BLaER1 (cell line): Measurements from ENCODE around the gene LRRC4B.

ENCODE experiments used
- H3K27ac ChIP-seq: shearing (Covaris generic); formaldehyde crosslinking; 2 replicates; pipeline ENCODE4 v1.8.1; 2022
- H3K27me3 ChIP-seq: shearing (Covaris generic); formaldehyde crosslinking; 2 replicates; pipeline ENCODE4 v1.8.1; 2022
- H3K36me3 ChIP-seq: shearing (Covaris generic); formaldehyde crosslinking; 2 replicates; pipeline ENCODE4 v1.8.1; 2022
- H3K4me1 ChIP-seq: shearing (Covaris generic); formaldehyde crosslinking; 2 replicates; pipeline ENCODE4 v1.8.1; 2022
- H3K4me2 ChIP-seq: shearing (Covaris generic); formaldehyde crosslinking; 2 replicates; pipeline ENCODE4 v1.8.1; 2022
- H3K4me3 ChIP-seq: shearing (Covaris generic); formaldehyde crosslinking; 2 replicates; pipeline ENCODE4 v1.8.1; 2022
- H3K9ac ChIP-seq: shearing (Covaris generic); formaldehyde crosslinking; 2 replicates; pipeline ENCODE4 v1.8.1; 2022
- H3K9me3 ChIP-seq: shearing (Covaris generic); formaldehyde crosslinking; 2 replicates; pipeline ENCODE4 v1.8.1; 2022
- H4K20me1 ChIP-seq: shearing (Covaris generic); formaldehyde crosslinking; 2 replicates; pipeline ENCODE4 v1.8.1; 2022
- Cebpa-rat ChIP-seq: shearing (Covaris generic); IDR thresholded peaks from 2 replicates; pipeline ENCODE4 v1.8.1; 2022

Gene LRRC4B

GRCh38 chr19:50498219-50499056 is 69.8 kb downstream of the LRRC4B start:
- no peaks in the 10 kb centered on the region for H3K9me3 ChIP-seq
- H3K4me2 ChIP-seq = no peak overlapping the region
- TF ChIP-seq Cebpa-rat = no peak
- no peak overlapping the region for H3K27ac ChIP-seq
- peaks cover 29% of the 10 kb centered on the region for H3K4me1 ChIP-seq
- no peaks in the 10 kb centered on the region for H3K36me3 ChIP-seq
- no peak overlapping the region for H3K4me3 ChIP-seq
- peaks cover 3% of the 10 kb centered on the region; the same call in 1 of the 2 replicates for H3K27me3 ChIP-seq
- no peak overlapping the region for H3K9ac ChIP-seq
- no peaks in the 10 kb centered on the region for H4K20me1 ChIP-seq

DNA sequence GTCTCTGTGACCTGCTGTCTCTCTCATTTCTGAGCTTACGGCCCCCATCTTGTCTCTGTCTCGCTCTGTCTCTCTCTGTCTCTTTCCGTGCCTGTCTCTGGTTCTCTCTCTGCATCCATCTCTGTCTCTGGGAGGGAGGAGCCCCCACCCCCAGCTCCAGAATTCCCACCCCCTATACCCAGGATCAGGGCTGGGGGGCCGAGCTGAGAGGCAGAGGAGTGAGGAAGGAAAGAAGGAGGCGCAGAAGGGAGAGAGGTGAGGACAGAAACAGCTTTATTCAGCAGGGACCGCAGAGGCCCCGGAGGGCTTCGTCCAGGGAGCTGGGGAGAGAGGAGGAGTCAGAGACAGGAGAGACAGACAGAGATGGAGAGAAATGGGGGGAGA is 71.2 kb downstream of the LRRC4B start:
- TF ChIP-seq Cebpa-rat = no peak
- H3K4me2 ChIP-seq = no peak overlapping the region
- H3K27me3 ChIP-seq = peaks cover 7% of the 10 kb centered on the region; the same call in 1 of the 2 replicates
- no peak overlapping the region for H3K27ac ChIP-seq
- H3K4me1 ChIP-seq = peaks cover 36% of the 10 kb centered on the region
- H3K4me3 ChIP-seq = no peak overlapping the region
- no peaks in the 10 kb centered on the region for H3K9me3 ChIP-seq
- no peaks in the 10 kb centered on the region for H3K36me3 ChIP-seq
- H4K20me1 ChIP-seq = no peaks in the 10 kb centered on the region
- H3K9ac ChIP-seq = no peak overlapping the region

GRCh38 chr19:50496189-50497021 is 71.8 kb downstream of the LRRC4B start:
- no peaks in the 10 kb centered on the region for H4K20me1 ChIP-seq
- H3K27ac ChIP-seq = no peak overlapping the region
- H3K4me1 ChIP-seq = peaks cover 36% of the 10 kb centered on the region
- H3K9me3 ChIP-seq = no peaks in the 10 kb centered on the region
- H3K4me2 ChIP-seq = no peak overlapping the region
- no peak overlapping the region for H3K9ac ChIP-seq
- no peaks in the 10 kb centered on the region for H3K36me3 ChIP-seq
- TF ChIP-seq Cebpa-rat = no peak
- no peak overlapping the region for H3K4me3 ChIP-seq
- H3K27me3 ChIP-seq = peaks cover 10% of the 10 kb centered on the region; the same call in 1 of the 2 replicates

DNA sequence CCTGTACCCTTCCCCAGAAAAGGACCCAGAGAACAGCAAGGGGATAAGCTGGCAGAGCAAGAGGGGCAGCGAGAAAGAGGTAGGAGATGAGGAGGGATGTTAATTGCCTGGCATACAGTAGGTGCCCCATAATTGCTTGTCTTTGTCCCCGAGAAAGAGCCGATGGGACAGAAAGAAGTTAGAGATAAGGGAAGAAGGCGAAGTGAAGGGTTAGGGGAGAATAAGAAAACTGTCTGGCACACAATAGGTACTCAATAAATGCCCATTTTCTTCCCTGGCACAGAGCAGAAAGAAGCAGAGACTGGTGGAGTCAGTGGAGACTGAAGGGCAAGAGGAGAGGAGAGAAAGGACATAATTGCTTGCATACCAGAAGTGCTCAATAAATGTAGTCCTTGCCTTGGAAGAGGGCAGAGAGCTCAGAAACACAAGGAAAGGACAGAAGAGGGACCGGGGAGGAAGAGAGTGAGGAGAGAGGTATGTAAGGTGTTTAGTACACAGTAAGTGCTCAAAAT is 73.2 kb downstream of the LRRC4B start:
- Histone ChIP-seq H3K27ac (no peak overlapping the region), H4K20me1 (no peaks in the 10 kb centered on the region), H3K27me3 (peaks cover 10% of the 10 kb centered on the region; the same call in 1 of the 2 replicates), H3K36me3 (no peaks in the 10 kb centered on the region), H3K9ac (no peak overlapping the region), H3K4me2 (no peak overlapping the region), H3K4me3 (no peak overlapping the region), H3K4me1 (peaks cover 25% of the 10 kb centered on the region), H3K9me3 (no peaks in the 10 kb centered on the region)
- no peak for TF ChIP-seq Cebpa-rat

DNA sequence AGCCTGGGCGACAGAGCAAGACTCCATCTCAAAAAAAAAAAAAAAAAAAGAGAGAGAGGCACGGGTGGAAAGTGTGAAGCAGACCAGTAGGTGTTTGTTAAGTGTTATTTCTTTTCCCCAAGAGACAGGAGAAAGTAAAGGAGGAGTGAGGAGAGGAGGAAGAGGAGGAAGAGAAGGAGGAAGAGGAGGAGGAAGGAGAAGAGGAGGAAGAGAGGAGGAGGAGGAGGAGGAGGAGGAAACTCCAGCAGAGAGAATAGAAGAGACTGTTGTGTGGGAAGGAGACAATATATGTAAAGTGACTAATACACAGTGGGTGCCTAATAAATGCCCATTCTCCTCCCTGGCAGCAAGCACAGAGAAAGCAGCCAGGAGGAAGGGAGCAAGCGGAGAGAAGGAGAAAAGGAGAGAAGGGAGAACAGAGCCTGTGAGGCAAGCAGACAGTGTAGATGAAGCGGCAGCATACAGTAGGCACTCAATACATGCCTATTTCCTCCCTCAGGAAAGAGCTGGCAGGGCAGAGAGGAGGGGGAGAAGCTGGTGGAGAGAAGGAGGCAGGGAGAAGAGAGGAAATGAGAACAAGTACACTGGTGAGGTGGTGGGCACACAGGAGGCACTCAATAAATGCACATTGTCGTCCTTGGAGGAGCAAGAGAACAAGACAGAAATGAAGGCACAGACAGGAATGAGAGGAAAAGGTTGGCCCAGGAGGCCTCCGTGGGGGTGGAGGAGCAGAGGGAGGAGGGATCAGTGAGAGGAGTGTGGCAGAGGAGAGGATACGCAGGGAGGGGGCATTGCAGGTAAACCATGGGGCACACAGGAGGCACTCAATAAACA is 73.8 kb downstream of the LRRC4B start:
- H3K36me3 ChIP-seq = no peaks in the 10 kb centered on the region
- H3K27me3 ChIP-seq = peaks cover 10% of the 10 kb centered on the region; the same call in 1 of the 2 replicates
- peaks cover 21% of the 10 kb centered on the region for H3K4me1 ChIP-seq
- H4K20me1 ChIP-seq = no peaks in the 10 kb centered on the region
- H3K4me2 ChIP-seq = no peak overlapping the region
- H3K4me3 ChIP-seq = no peak overlapping the region
- H3K9ac ChIP-seq = no peak overlapping the region
- H3K27ac ChIP-seq = no peak overlapping the region
- H3K9me3 ChIP-seq = no peaks in the 10 kb centered on the region
- TF ChIP-seq Cebpa-rat = no peak

DNA sequence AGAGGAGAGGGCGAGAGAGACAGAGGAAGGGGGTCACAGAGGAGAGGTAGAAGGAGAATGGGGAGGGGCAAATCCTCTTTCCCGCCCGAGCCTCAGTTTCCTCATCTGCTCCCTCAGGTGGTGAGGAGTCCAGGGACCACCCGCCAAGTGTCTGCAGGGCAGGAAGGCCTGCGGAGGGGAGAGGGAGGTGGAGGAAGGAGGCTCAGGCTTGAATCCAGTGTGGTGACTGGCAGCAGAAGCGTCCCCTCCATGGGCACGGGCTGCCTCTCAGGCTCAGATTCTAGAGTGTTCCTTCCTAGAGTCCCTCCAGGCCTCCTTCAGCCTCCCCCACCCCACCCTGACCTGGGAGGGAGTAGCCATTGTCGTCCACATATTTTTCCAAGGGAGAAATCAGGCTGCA is 75.1 kb downstream of the LRRC4B start:
- TF ChIP-seq Cebpa-rat = no peak
- Histone ChIP-seq H3K4me2 (no peak overlapping the region), H3K4me3 (no peak overlapping the region), H3K9me3 (no peaks in the 10 kb centered on the region), H3K4me1 (peaks cover 28% of the 10 kb centered on the region), H3K27me3 (peaks cover 10% of the 10 kb centered on the region; the same call in 1 of the 2 replicates), H4K20me1 (no peaks in the 10 kb centered on the region), H3K27ac (no peak overlapping the region), H3K9ac (no peak overlapping the region), H3K36me3 (no peaks in the 10 kb centered on the region)

DNA sequence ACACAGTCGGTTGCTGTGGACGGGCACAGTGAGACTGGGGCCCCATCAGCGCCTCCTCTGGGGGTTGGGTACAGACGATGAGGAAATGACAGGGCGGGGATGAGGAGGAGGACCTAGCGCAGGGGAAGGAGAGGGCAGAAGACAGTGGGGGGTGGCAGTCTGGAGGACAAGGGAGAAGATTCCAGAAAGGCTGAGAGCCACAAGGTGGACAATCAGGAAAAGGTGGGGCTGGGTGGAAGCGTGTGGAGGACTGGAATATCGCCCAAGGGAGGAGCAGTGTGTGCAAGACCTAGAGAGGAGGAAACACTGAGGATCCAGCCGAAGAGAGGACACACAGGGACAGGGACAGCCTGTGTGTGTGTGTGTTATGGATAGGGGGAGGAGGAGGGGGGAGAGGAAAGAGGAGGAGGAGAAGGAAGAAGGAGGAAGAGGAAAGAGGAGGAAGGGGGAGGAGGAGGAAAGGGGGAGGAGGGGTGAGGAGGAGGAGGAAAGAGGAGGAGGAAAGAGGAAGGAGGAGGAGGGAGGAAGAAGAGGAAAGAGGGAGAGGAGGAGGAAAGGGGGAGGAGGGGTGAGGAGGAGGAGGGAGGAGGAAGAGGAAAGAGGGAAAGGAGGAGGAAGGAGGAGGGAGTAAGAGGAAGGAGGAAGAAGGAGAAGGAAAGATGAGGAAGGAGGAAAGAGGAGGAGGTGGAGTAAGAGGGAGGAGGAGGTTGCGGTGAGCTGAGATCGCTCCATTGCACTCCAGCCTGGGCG is 75.8 kb downstream of the LRRC4B start:
- Histone ChIP-seq H4K20me1 (no peaks in the 10 kb centered on the region), H3K36me3 (no peaks in the 10 kb centered on the region), H3K27me3 (peaks cover 10% of the 10 kb centered on the region; the same call in 1 of the 2 replicates), H3K4me3 (no peak overlapping the region), H3K9me3 (no peaks in the 10 kb centered on the region), H3K27ac (peak overlapping the region; percentile 30; the same call in 1 of the 2 replicates), H3K4me1 (peaks cover 35% of the 10 kb centered on the region), H3K4me2 (peak overlapping the region; percentile 80), H3K9ac (no peak overlapping the region)
- TF ChIP-seq Cebpa-rat = no peak

- H3K27ac ChIP-seq = no peak overlapping the region
- no peak overlapping the region for H3K4me3 ChIP-seq
- no peaks in the 10 kb centered on the region for H3K36me3 ChIP-seq
- no peaks in the 10 kb centered on the region for H4K20me1 ChIP-seq
- no peak overlapping the region for H3K4me2 ChIP-seq
- no peak overlapping the region for H3K9ac ChIP-seq
- peaks cover 10% of the 10 kb centered on the region; the same call in 1 of the 2 replicates for H3K27me3 ChIP-seq
- no peak for TF ChIP-seq Cebpa-rat
- H3K4me1 ChIP-seq = peaks cover 39% of the 10 kb centered on the region
- peaks cover 11% of the 10 kb centered on the region; the same call in 1 of the 2 replicates for H3K9me3 ChIP-seq
These were observed 77.2 kb downstream of the LRRC4B start for GRCh38 chr19:50490991-50491472.
